Endothelial cell of hepatic sinusoid (primary cell): ENCODE results near the gene PAPSS2.
"Not testable (repeated sequence)": the region's sequence is repeated elsewhere in the genome, so short reads cannot be mapped to it uniquely, and the experiment has no call there.

Experiments used
- in situ Hi-C: cut with HindIII; loops from 2 replicates; pipeline ENCODE4 v1.10.0; 2017; ENCODE audit warnings: low sequenced_read_pairs

Gene PAPSS2

GRCh38 chr10:87739703-87740102, 80.0 kb downstream of the PAPSS2 start:
- in situ Hi-C loops: no loop called here

GRCh38 chr10:87740254-87740655, 80.6 kb downstream of the PAPSS2 start:
- in situ Hi-C loops: no loop called here

- in situ Hi-C loops: not testable (repeated sequence)
Observed at GRCh38 chr10:87742992-87743610, 83.4 kb downstream of the PAPSS2 start.

- in situ Hi-C loops: no loop called here
Observed at GRCh38 chr10:87744606-87745005, 84.9 kb downstream of the PAPSS2 start.

- in situ Hi-C loops: no loop called here
Observed at GRCh38 chr10:87746911-87747310, 87.2 kb downstream of the PAPSS2 start.

GRCh38 chr10:87748244-87748643, 88.6 kb downstream of the PAPSS2 start:
- in situ Hi-C loops: not testable (repeated sequence)

GRCh38 chr10:87750001-87750671, 90.5 kb downstream of the PAPSS2 start:
- in situ Hi-C loops: no loop called here

- in situ Hi-C loops: no loop called here
Observed at GRCh38 chr10:87750817-87751216, 91.1 kb downstream of the PAPSS2 start.

GRCh38 chr10:87751274-87751673, 91.6 kb downstream of the PAPSS2 start:
- in situ Hi-C loops: no loop called here

GRCh38 chr10:87752566-87752965, 92.9 kb downstream of the PAPSS2 start:
- in situ Hi-C loops: no loop called here

GRCh38 chr10:87753995-87754866, 94.6 kb downstream of the PAPSS2 start:
- in situ Hi-C loops: no loop called here

- in situ Hi-C loops: loop anchor here (5.0 kb wide), 1 partner anchor 35 kb away; no protein-coding TSS in a partner anchor
Observed at GRCh38 chr10:87757685-87758084, 98.0 kb downstream of the PAPSS2 start.

GRCh38 chr10:87759551-87759950, 99.9 kb downstream of the PAPSS2 start:
- in situ Hi-C loops: loop anchor here (5.0 kb wide), 1 partner anchor 33 kb away; no protein-coding TSS in a partner anchor

GRCh38 chr10:87760195-87760905, 100.7 kb downstream of the PAPSS2 start:
- in situ Hi-C loops: no loop called here

- in situ Hi-C loops: no loop called here
Observed at GRCh38 chr10:87761153-87761552, 101.5 kb downstream of the PAPSS2 start.

- in situ Hi-C loops: no loop called here
Observed at GRCh38 chr10:87761892-87762291, 102.2 kb downstream of the PAPSS2 start.

GRCh38 chr10:87763086-87763861, 103.6 kb downstream of the PAPSS2 start:
- in situ Hi-C loops: no loop called here

GRCh38 chr10:87764072-87764934, 104.6 kb downstream of the PAPSS2 start:
- in situ Hi-C loops: no loop called here

- in situ Hi-C loops: no loop called here
Observed at GRCh38 chr10:87765666-87766376, 106.1 kb downstream of the PAPSS2 start.
